ENCODE results near the gene PERM1. TPM values are rescaled to one million over a fixed set of nuclear protein-coding genes. Genes with fewer than 3 reads are reported as not detected.

The PERM1 gene
- total and polyA plus RNA-seq, 7 donors, result 13.9 to 249 (median 80.3) TPM

GRCh38 chr1:939511-940106 lies 42.3 kb downstream of the PERM1 start:
- Histone ChIP-seq H3K4me1 (peaks cover 26% of the 10 kb centered on the region), H3K36me3 (ENCODE audit: insufficient read depth in 1 of 2, low read depth in 1 of 2) (peaks cover 0 to 2% of the 10 kb centered on the region in 2 donors), H3K27ac (no peak overlapping the region), H3K4me3 (peak overlapping the region; percentile 62), H3K27me3 (ENCODE audit: insufficient read depth in 3 of 3, low read length in 2 of 3) (peaks cover 0 to 86% (median 38%) of the 10 kb centered on the region in 3 donors), H3K9me3 (no peaks in the 10 kb centered on the region)
- DNase-seq, result no peak
- no peak for ATAC-seq
- 17 to 21% (median 20%) methylated on average over 14 to 21 of the region's 21 CpGs for WGBS, 3 donors
- intact Hi-C loops (cut with DNase I), result loop anchor here in 1 of 2 donors (1.0 kb wide), 1 partner anchor 35 kb away; no protein-coding TSS in a partner anchor
- TF ChIP-seq, protein P1, sequence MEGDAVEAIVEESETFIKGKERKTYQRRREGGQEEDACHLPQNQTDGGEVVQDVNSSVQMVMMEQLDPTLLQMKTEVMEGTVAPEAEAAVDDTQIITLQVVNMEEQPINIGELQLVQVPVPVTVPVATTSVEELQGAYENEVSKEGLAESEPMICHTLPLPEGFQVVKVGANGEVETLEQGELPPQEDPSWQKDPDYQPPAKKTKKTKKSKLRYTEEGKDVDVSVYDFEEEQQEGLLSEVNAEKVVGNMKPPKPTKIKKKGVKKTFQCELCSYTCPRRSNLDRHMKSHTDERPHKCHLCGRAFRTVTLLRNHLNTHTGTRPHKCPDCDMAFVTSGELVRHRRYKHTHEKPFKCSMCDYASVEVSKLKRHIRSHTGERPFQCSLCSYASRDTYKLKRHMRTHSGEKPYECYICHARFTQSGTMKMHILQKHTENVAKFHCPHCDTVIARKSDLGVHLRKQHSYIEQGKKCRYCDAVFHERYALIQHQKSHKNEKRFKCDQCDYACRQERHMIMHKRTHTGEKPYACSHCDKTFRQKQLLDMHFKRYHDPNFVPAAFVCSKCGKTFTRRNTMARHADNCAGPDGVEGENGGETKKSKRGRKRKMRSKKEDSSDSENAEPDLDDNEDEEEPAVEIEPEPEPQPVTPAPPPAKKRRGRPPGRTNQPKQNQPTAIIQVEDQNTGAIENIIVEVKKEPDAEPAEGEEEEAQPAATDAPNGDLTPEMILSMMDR (IDR thresholded peaks at IDR 0.05), result no peak

- TF ChIP-seq, protein P1 (IDR thresholded peaks at IDR 0.05), result no peak
- WGBS, 3 donors, result 71 to 79% (median 74%) methylated on average over 29 to 30 of the region's 30 CpGs
- DNase-seq, result no peak
- Histone ChIP-seq H3K4me1 (peaks cover 26% of the 10 kb centered on the region), H3K9me3 (no peaks in the 10 kb centered on the region), H3K4me3 (no peak overlapping the region), H3K27me3 (ENCODE audit: insufficient read depth in 3 of 3, low read length in 2 of 3) (peaks cover 0 to 86% (median 37%) of the 10 kb centered on the region in 3 donors), H3K27ac (no peak overlapping the region), H3K36me3 (ENCODE audit: insufficient read depth in 1 of 2, low read depth in 1 of 2) (no peaks in the 10 kb centered on the region)
- ATAC-seq, result no peak
- intact Hi-C loops (cut with DNase I), result loop anchor here in 1 of 2 donors (1.0 kb wide), 1 partner anchor 35 kb away; no protein-coding TSS in a partner anchor
Measured at GRCh38 chr1:938711-939489, 43.0 kb downstream of the PERM1 start.

DNA sequence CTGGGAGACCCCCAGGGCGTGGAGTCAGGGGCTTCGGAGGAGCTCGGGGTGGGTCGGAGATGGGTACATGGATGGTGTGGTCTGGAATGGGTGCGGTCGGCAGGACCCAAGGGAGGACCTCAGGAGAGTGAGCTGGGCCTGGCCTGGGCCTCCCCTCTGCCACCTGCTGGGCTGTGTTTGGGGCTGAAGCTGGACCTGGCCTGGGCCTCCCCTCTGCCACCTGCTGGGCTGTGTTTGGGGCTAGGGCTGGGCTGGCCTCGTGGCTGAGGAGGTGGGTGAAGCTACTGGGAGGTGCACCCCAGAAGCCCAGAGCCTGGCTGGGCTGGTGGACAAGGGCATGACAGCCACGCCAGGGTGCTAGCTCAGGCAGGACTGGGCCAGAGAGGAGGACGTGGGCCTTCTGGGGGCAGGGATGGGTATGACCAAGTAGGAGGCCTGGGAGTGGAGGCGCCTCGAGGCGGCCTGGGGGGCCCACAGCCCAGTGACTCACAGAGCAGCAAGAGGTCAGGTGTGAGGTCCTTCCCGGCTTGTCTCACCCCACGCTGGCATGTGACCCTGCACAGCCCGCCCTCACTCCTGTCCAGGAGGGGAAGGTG lies 43.7 kb downstream of the PERM1 start:
- peak; percentile 51 to 68 (median 62) for ATAC-seq
- H3K4me3 ChIP-seq, result no peak overlapping the region
- H3K27ac ChIP-seq, result no peak overlapping the region
- no peaks in the 10 kb centered on the region for H3K36me3 ChIP-seq (ENCODE audit: insufficient read depth in 1 of 2, low read depth in 1 of 2)
- intact Hi-C loops (cut with DNase I), result no loop called here
- WGBS, 3 donors, result 64 to 74% (median 69%) methylated on average over 12 to 15 of the region's 15 CpGs
- peaks cover 26% of the 10 kb centered on the region for H3K4me1 ChIP-seq
- peaks cover 0 to 86% (median 36%) of the 10 kb centered on the region in 3 donors for H3K27me3 ChIP-seq (ENCODE audit: insufficient read depth in 3 of 3, low read length in 2 of 3)
- TF ChIP-seq, protein P1 (IDR thresholded peaks at IDR 0.05), result peak; percentile 42
- H3K9me3 ChIP-seq, result no peaks in the 10 kb centered on the region
- no peak for DNase-seq

GRCh38 chr1:937521-937920 lies 44.4 kb downstream of the PERM1 start:
- H3K36me3 ChIP-seq (ENCODE audit: insufficient read depth in 1 of 2, low read depth in 1 of 2), result no peaks in the 10 kb centered on the region
- H3K9me3 ChIP-seq, result no peaks in the 10 kb centered on the region
- peaks cover 0 to 86% (median 33%) of the 10 kb centered on the region in 3 donors for H3K27me3 ChIP-seq (ENCODE audit: insufficient read depth in 3 of 3, low read length in 2 of 3)
- H3K4me1 ChIP-seq, result peaks cover 23% of the 10 kb centered on the region
- intact Hi-C loops (cut with DNase I), result no loop called here
- DNase-seq (no peak), ATAC-seq (no peak)
- no peak overlapping the region for H3K4me3 ChIP-seq
- H3K27ac ChIP-seq, result no peak overlapping the region
- 82 to 86% (median 84%) methylated on average over 16 of the region's 16 CpGs for WGBS, 3 donors
- TF ChIP-seq, protein P1 (IDR thresholded peaks at IDR 0.05), result no peak
